HCT116 (cell line): ENCODE results near the gene SERINC1. TPM values are rescaled to one million over a fixed set of nuclear protein-coding genes. Genes with fewer than 3 reads are reported as not detected.
A peak's percentile ranks its signal among the peaks of the same experiment; 100 is the strongest.

Source experiments
- ATAC-seq: fragments of 200-7000 bp; cut with Tn5 transposase; 2 replicates; pipeline ENCODE4 v1.9.1; 2020; ENCODE audit warnings: mild to moderate bottlenecking, moderate library complexity
- BruUV-seq: library from RNA; stranded (reverse); fragments of 400-500 nt; replicated peaks from 2 replicates; lab custom pipeline; 2021; lab: Mats Ljungman, UMichigan
- CTCF ChIA-PET: fragments of 300-600 bp; sonication (Branson Sonifier 250); formaldehyde crosslinking; loops from one replicate; lab custom pipeline; 2021; ENCODE audit warnings: antibody characterized with exemption; lab: Charles Lee
- POLR2A ChIA-PET: fragments of 300-600, 350-600 bp; sonication (Branson Sonifier 250); formaldehyde crosslinking; loops from one replicate; lab custom pipeline; 2021; ENCODE audit warnings: antibody characterized with exemption; lab: Charles Lee
- RAD21 ChIA-PET, 2 experiments: fragments of 300-600 bp; sonication (Branson Sonifier 250); formaldehyde crosslinking; loops; one replicate each; lab custom pipeline; 2023; ENCODE audit warnings: low total read pairs in 2 of 2; ENCODE audit not compliant: uncharacterized antibody in 2 of 2, unreplicated experiment in 2 of 2, low non-redundant PET in 1 of 2; lab: Charles Lee
- DNase-seq: peaks from one replicate; pipeline ENCODE4 v3.0.0-alpha.2; 2010; ENCODE audit warnings: low read depth, low spot score
- H2AFZ ChIP-seq: fragments of 200-600 bp; shearing (Covaris generic), sonication (generic); 2 replicates; pipeline ENCODE4 v1.6.1; 2017; ENCODE audit warnings: low read depth, mixed run types, mixed read lengths, antibody characterized with exemption, low read length; ENCODE audit not compliant: poor library complexity, severe bottlenecking
- H3K27ac ChIP-seq: 2 replicates; pipeline ENCODE4 v1.5.1; 2012; ENCODE audit warnings: low read depth, low read length
- H3K27me3 ChIP-seq: fragments of 200-600 bp; sonication (generic); 2 replicates; pipeline ENCODE4 v1.6.1; 2016; ENCODE audit warnings: mixed run types, low read length, mixed read lengths; ENCODE audit not compliant: insufficient read depth
- H3K36me3 ChIP-seq, 2 experiments: fragments of 200-500 bp in 1 of 2; fragments of 200-600 bp in 1 of 2; sonication (Bioruptor generic) in 1 of 2; sonication (generic) in 1 of 2; 2 replicates each; pipeline versions ENCODE4 v1.5.1 to v1.6.1; 2014 to 2016; ENCODE audit warnings: low read length in 2 of 2, inconsistent platforms in 1 of 2, mixed read lengths in 1 of 2, mixed run types in 1 of 2; ENCODE audit not compliant: insufficient read depth in 2 of 2, control insufficient read depth in 1 of 2
- H3K4me1 ChIP-seq, 2 experiments: fragments of 200-600 bp in 1 of 2; sonication (generic) in 1 of 2; 2 replicates each; pipeline versions ENCODE4 v1.5.1 to v1.6.1; 2012 to 2017; ENCODE audit warnings: low read length in 2 of 2, inconsistent platforms in 1 of 2, mild to moderate bottlenecking in 1 of 2, mixed read lengths in 1 of 2, mixed run types in 1 of 2, moderate library complexity in 1 of 2; ENCODE audit not compliant: insufficient read depth in 2 of 2, control insufficient read depth in 1 of 2
- H3K4me2 ChIP-seq: fragments of 200-600 bp; sonication (generic); 2 replicates; pipeline ENCODE4 v1.6.1; 2017; ENCODE audit warnings: mixed run types, low read length, mixed read lengths
- H3K4me3 ChIP-seq, 2 experiments: fragments of 200-600 bp in 1 of 2; sonication (generic) in 1 of 2; replicated peaks in 1 of 2; 2 replicates each; pipeline ENCODE4 v1.5.1; 2011 to 2016; ENCODE audit warnings: low read length in 2 of 2, control low read depth in 1 of 2, low read depth in 1 of 2, mild to moderate bottlenecking in 1 of 2, mixed read lengths in 1 of 2, mixed run types in 1 of 2
- H3K79me2 ChIP-seq: fragments of 200-600 bp; sonication (generic); 2 replicates; pipeline ENCODE4 v1.6.1; 2017; ENCODE audit warnings: mild to moderate bottlenecking, mixed run types, low read length, moderate library complexity, mixed read lengths; ENCODE audit not compliant: insufficient read depth
- H3K9ac ChIP-seq: fragments of 200-600 bp; sonication (generic); 2 replicates; pipeline ENCODE4 v1.6.1; 2016; ENCODE audit warnings: low read length, mixed read lengths
- H3K9me2 ChIP-seq: fragments of 200-600 bp; sonication (generic), shearing (Covaris generic); 2 replicates; pipeline ENCODE4 v1.6.1; 2017; ENCODE audit warnings: mixed run types, mild to moderate bottlenecking, moderate library complexity; ENCODE audit not compliant: insufficient read depth
- H3K9me3 ChIP-seq, 2 experiments: fragments of 200-500 bp in 1 of 2; fragments of 200-600 bp in 1 of 2; sonication (Bioruptor generic) in 1 of 2; sonication (generic) in 1 of 2; 2 replicates each; pipeline ENCODE4 v1.6.1; 2014 to 2017; ENCODE audit warnings: low read length in 2 of 2, mixed read lengths in 2 of 2, inconsistent platforms in 1 of 2, low read depth in 1 of 2, mild to moderate bottlenecking in 1 of 2, mixed run types in 1 of 2, moderate library complexity in 1 of 2; ENCODE audit not compliant: control insufficient read depth in 1 of 2, insufficient read depth in 1 of 2
- H4K20me1 ChIP-seq: fragments of 200-600 bp; sonication (generic), shearing (Covaris generic); 2 replicates; pipeline ENCODE4 v1.6.1; 2017; ENCODE audit warnings: mixed run types, mild to moderate bottlenecking, moderate library complexity; ENCODE audit not compliant: insufficient read depth
- ELF1 ChIP-seq: IDR thresholded peaks from 2 replicates; pipeline ENCODE4 v1.6.1; 2012; ENCODE audit warnings: low read depth, borderline replicate concordance
- POLR2A ChIP-seq: IDR thresholded peaks from 2 replicates; pipeline ENCODE4 v1.7.0; 2011; ENCODE audit warnings: borderline replicate concordance; ENCODE audit not compliant: insufficient read depth, insufficient read length; ENCODE audit errors: extremely low read depth
- intact Hi-C: fragments of 100-400 bp; cut with micrococcal nuclease; formaldehyde crosslinking; loops from 2 replicates; pipeline ENCODE4 v1.10.0; 2022
- total RNA-seq: library from RNA; stranded (reverse); gene quantifications from one replicate; pipeline ENCODE4 v1.2.1, GENCODE V29; 2021; ENCODE audit not compliant: unreplicated experiment
- TF ChIP-seq, protein P1 (sequence below), 3 experiments: fragments of 200-600 bp in 1 of 3; sonication (generic) in 1 of 3; IDR thresholded peaks in 2 of 3; conservative IDR thresholded peaks in 1 of 3; 2 replicates each; pipeline ENCODE4 v1.5.1; 2012 to 2017; ENCODE audit warnings: low read depth in 2 of 3, low read length in 2 of 3, antibody characterized with exemption in 1 of 3, borderline replicate concordance in 1 of 3, control low read depth in 1 of 3, mild to moderate bottlenecking in 1 of 3, mixed read lengths in 1 of 3, mixed run types in 1 of 3, moderate library complexity in 1 of 3; ENCODE audit not compliant: insufficient read depth in 1 of 3

SERINC1 gene
- total RNA-seq, 1 experiment from 2014 or later = 45.2 TPM

DNA sequence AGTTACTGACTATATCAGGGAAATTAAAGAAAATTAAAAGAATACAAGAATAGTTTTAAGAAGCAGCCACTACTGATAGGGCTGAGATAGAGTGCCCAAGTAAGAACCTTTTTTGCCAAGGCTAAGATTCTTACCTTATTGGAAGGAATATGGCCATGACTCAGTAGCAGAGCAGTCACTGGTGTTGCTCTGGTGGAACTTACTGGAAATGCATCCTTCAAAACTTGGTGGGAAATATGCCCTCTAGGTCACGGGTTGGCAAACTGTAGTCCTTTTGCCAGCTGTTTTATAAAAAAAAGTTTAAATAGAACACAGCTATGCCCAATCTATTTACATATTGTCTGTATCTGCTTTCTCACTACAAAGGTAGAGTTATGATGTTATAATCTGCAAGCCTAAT is 66.2 kb downstream of the SERINC1 start:
- no peak overlapping the region for H3K4me3 ChIP-seq
- no peaks in the 10 kb centered on the region for H3K9me2 ChIP-seq
- H3K9ac ChIP-seq = no peak overlapping the region
- ATAC-seq (peak; percentile 60; the same call in 1 of the 2 replicates), DNase-seq (no peak)
- intact Hi-C loops = no loop called here
- ChIA-PET CTCF (no interaction called here), POLR2A (no interaction called here), RAD21 (no interaction called here)
- no peaks in the 10 kb centered on the region for H3K36me3 ChIP-seq
- BruUV-seq = no TSS peak
- no peak overlapping the region for H2AFZ ChIP-seq
- peaks cover 0 to 10% of the 10 kb centered on the region in 2 experiments; a peak in 1 of 4 replicates for H3K4me1 ChIP-seq
- peaks cover 9% of the 10 kb centered on the region; the same call in 1 of the 2 replicates for H4K20me1 ChIP-seq
- no peak overlapping the region for H3K4me2 ChIP-seq
- peaks cover 100% of the 10 kb centered on the region for H3K79me2 ChIP-seq
- no peak for TF ChIP-seq ELF1
- TF ChIP-seq, protein P1, sequence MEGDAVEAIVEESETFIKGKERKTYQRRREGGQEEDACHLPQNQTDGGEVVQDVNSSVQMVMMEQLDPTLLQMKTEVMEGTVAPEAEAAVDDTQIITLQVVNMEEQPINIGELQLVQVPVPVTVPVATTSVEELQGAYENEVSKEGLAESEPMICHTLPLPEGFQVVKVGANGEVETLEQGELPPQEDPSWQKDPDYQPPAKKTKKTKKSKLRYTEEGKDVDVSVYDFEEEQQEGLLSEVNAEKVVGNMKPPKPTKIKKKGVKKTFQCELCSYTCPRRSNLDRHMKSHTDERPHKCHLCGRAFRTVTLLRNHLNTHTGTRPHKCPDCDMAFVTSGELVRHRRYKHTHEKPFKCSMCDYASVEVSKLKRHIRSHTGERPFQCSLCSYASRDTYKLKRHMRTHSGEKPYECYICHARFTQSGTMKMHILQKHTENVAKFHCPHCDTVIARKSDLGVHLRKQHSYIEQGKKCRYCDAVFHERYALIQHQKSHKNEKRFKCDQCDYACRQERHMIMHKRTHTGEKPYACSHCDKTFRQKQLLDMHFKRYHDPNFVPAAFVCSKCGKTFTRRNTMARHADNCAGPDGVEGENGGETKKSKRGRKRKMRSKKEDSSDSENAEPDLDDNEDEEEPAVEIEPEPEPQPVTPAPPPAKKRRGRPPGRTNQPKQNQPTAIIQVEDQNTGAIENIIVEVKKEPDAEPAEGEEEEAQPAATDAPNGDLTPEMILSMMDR (IDR thresholded peaks at IDR 0.05 in 2 of 3, conservative IDR thresholded peaks at IDR 0.05 in 1 of 3; ENCODE audit: borderline replicate concordance in 1 of 3, insufficient read depth in 1 of 3, low read depth in 2 of 3, low read length in 2 of 3) = peak in 2 of 3 experiments; percentile 29 to 30; a peak in 2 of 6 replicates
- H3K9me3 ChIP-seq = no peaks in the 10 kb centered on the region
- H3K27me3 ChIP-seq = no peaks in the 10 kb centered on the region
- H3K27ac ChIP-seq = no peak overlapping the region

DNA sequence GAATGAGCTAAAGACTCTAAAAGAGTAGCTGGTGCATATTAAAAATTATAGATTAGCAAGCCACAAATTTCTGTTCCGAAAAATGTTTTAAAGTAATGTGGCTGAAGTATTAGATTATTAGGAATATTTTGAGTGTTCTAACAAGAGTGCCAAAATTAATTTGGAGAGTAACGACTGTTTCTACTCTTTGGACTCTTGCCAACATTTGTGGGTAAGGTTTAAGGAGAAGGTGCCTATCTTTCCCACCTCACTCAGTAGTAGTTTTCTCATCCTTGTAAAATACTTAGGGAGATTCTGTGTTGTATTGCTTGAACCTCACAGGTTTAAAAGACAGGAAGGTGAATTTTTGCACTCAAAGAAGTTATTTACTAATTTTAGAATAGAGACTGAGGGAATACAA is 67.2 kb downstream of the SERINC1 start:
- Histone ChIP-seq H3K4me2 (no peak overlapping the region), H3K36me3 (no peaks in the 10 kb centered on the region), H2AFZ (no peak overlapping the region), H3K9me3 (no peaks in the 10 kb centered on the region), H3K27ac (no peak overlapping the region), H3K4me1 (peaks cover 0 to 11% of the 10 kb centered on the region in 2 experiments; a peak in 1 of 4 replicates), H3K27me3 (no peaks in the 10 kb centered on the region), H3K9me2 (no peaks in the 10 kb centered on the region), H3K9ac (no peak overlapping the region), H4K20me1 (peaks cover 9% of the 10 kb centered on the region; the same call in 1 of the 2 replicates)
- no TSS peak for BruUV-seq
- RAD21 ChIA-PET = no interaction called here
- no peak for DNase-seq
- intact Hi-C loops = no loop called here
- TF ChIP-seq ELF1 (no peak), POLR2A (no peak)
- TF ChIP-seq, all 23 proteins: peak for 0
- ChIA-PET POLR2A (no interaction called here), CTCF (no interaction called here)
- Histone ChIP-seq H3K79me2 (peaks cover 99% of the 10 kb centered on the region), H3K4me3 (no peak overlapping the region)
- ATAC-seq = no peak
